Activated effector memory CD4-positive, alpha-beta T cell treated with anti-CD3 and anti-CD28 coated beads, Interleukin-2, amount 50 U/mL, for 16 hours (primary cell): Measurements from ENCODE around the gene KRT23.

Experiments used
- DNase-seq: peaks from one replicate; pipeline ENCODE4 v3.0.0-alpha.2; 2020

Gene KRT23

DNA sequence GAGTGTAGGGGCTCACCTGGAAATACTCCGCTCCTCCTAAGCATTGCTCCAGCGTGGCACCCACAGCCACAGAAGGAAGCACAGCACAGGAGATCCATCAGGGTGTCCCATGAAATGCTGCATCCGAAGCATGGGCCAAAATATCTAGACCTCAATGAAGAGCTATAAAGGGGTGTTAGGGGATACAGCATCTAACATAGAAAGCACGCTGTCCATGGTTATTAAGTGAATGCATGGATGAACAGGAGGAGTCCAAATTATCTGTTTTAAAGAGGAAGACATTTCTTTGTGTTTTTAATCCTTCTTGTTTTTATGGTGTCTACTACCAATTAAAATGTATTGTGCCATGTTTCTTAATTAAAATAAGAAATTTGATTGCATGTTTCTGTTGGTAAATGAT, 30.8 kb downstream of the KRT23 start:
- no peak for DNase-seq

DNA sequence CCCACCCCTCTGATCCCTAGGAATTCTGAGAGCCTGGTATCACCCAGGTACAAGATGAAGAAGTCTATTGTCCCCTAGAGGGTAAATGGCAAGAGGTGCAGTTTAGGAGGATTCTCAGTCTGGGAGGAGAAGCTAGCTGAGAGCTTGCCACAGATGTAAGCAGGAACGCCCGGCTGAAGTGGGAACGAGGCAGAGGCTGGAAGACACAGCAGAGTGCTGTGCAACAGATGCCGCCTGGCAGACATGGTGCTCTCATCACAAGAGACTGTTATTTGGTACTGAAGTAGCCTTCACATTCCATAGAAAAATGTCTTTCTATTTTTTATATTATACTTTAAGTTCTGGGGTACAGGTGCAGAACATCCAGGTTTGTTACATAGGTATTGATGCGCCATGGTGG, 32.1 kb downstream of the KRT23 start:
- no peak for DNase-seq

DNA sequence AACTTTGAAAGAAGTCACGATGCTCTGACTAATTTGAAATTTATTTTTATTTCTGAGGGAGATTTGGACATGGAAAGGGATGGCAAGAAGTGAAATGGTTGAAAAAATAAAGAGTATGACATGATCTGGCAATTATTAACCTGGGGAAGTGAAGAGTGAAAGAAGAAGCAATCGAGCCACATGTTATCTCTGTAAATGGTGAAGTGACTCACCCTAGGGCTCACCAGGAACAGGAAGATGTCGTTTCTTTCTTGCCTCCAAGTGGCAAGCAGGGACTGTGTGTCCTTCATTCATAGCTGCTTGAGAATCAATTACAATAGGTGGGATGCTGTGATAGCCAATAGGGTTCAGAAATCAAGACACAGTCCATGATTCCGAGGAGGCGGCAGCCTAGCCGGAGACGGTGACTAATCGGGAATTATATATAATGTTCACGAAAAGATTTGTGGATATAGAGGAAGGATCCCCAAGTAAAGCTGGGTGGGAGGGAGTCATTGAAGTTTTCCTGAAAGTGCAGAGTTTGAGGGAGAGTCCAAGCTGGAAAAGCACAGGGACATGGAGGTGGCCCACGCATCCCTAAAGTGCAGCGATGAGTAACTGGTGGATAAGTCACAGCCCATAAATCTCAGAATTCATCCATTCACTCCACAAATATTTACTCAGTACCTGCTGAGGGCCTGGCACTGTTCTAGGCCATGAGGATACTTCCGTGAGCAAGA, 34.2 kb downstream of the KRT23 start:
- DNase-seq = no peak

DNA sequence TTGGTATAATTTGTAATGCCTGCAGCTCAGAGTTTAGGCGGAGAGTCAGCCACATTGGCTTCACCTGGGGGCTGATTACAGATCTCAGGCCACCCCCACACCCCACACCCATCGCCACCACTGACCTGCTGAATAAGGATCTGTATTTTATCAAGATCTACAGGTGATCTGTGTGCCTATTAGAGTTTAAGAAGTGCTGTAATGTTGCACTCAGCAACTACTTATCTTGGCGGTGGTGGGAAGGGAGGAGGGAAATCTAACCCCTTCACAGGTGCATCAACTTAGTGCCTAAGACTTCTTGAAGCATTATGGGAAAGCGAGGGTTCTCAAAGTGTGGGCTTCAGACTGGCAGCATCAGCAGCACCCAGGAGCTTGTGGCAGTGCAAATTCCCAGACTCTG, 34.9 kb downstream of the KRT23 start:
- DNase-seq = no peak

DNA sequence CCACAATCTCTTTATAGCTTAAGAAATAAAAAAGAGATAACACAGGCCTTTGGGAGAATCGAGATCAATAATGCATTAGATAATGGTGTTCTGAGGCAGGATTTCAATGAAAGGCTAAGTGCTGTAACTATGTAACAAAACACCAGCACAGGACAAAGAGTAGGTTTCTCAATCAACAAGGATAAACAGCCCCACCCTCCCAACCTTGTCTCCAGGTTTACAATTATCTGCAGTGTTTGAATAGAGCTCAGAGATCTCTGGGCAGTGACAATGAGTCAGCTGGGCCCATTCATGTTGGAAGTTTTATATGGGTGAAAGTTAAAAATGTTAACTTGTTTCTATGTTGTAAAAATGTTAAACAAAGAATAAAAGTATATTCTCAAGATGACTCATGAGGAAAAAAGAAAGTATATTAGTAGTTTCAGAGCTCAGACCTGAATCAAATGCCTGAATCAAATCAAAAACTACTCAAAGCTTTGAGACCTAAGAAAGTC, 35.4 kb downstream of the KRT23 start:
- no peak for DNase-seq

DNA sequence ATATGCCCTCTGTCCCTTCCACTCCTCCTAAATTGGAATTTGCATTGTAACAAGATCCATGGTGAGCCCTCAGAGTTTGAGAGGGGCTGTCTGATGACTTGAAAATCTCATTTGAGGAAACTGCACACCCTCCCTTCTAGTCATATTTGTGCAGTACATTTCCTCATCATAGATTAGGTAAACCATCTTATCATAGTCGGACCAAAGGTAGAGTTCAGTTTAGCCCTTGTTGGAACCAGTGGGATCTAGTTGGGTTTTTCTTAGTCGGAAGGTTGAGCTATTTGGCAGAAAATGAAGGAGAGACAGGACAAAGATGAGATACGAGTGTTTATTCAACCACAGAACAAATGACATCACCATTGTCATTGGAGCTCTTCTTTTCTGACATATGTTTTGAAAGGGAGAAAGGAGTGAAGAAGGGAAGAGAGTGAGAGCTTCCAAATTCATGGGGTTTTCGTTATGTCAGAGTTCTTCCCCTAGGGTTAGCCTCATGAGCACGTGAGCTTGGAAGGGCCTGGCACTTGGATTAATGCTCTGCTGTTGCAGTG, 36.6 kb downstream of the KRT23 start:
- no peak for DNase-seq

DNA sequence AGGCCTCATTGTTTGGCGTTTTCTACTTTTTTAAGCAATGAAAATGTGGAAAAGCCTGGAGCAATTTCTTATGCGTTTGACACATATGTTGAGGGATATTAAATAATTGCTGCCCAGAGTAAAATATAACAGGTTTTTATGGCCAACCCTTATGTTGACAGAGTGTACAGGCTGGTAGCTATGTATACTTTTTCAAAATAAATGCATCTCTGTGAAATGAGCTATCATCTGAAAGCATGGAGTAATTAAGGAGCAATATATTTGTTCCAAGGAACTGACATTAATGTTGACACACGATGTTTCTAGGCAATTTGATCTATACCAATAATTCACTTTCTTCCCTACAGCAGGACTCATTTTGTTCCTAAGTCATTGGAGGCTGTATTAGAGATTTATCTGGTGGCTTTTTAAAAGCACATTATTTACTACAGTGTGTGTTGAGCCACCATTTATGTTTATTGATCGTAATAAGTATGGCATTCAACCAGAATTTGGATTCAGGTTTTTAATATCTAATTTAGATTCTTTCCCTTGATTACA, 40.5 kb downstream of the KRT23 start:
- DNase-seq = no peak

DNA sequence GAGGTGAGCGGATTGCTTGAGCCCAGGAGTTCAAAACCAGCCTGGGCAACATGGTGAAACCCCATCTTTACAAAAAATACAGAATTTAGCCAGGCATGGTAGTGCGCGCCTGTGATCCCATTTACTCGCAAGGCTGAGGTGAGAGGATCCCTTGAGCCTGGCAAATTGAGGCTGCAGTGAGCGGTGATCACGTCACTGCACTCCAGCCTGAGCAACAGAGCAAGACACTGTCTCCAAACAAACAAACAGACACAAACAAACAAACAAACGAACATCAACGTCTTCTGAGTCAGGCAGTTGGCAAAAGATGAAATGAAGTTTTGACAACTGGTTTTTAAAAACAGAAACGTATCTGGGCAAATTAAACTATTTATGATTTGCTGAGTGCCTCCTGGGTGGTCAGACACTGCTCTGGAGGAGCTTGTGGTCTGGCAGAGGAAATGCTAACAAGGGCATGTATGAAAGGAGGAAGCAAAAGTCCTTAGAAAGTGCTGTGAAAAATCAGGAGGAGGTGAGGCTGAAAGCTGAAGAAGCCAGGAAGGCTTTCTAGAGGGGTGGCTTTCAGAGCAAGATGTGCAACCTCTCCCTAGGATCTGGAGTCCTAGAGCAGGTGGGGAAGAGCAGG, 42.2 kb downstream of the KRT23 start:
- DNase-seq = no peak

DNA sequence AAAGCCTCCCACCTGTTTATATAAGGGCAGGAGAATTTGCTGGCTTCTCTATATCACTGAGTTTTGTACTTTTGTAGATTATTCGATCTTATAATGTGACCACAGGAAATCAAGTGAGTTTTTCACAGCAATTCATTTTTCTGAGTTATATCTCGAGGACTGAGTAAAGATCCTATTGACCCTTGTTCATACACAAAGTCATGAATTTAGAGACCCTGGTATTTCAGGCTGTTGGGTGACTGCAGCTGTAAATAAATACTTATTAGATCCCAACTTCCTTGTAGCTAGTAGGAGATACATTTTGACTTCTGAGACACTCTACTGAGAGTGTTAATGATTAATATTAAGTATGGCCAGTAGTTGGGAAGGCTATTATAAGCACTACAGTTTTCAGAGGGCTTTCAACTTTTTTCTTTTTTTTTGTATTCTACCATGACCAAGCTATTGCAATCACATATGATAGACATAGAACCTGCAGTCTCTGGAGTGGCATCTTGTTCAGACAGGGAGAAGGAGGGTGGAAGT, 49.2 kb downstream of the KRT23 start:
- no peak for DNase-seq

DNA sequence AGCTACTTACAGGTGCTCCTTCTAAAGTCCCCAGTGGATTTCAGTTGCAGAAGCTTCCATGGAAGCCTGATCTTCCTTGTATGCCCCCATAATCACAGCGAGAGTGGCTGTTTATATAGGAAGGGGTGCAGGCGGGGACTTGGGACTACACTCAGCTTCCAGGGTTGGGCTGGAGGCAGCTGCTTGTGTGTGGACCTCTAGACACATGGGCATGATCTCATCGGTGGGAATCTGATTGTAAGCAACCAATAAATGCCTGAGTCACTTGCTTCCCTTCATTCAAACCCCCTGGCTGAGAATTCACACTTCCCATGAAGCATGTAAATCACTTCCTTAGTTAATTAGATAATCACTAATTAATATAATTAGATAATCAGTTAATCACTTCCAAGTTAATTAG, 51.4 kb downstream of the KRT23 start:
- no peak for DNase-seq

DNA sequence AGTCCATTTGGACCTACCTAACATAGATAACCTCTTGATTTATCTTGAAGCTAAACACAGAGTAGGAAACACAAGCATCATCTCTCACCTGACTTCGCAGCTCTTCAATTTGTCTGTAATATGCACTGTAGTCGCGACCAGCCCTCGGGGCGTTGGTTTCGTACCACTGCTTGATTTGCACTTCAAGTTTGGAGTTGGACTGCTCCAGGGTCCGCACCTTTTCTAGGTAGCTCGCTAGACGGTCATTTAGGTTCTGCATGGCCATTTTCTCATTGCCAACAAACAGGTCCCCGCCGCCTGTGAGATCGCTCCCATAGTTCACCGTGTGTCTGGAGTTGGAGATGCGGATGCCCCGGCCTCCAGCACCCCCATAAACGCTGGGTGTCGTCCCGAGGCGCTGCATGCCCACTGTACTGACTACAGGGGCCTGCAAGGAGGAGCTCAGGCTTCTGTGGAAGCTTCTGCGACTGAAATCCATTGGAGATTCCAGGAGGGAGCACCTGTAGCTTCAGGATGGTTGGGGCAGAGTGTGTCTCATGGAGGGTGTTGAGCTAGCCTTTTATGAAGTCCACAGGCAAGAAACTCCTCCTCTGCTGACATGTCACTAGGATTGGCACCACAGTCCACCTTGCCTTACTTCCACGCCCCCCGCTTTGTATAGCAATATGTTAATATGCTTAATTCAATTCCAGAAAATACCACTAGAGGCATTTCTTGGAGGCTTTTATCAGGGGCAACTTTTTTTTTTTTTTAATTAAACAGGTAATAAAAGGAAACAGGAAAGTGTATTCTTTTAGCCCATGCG, 52.5 kb downstream of the KRT23 start, which contains the start of gene KRT20:
KRT20 (minus strand) TSS at position 535 of the 805 bp plus-strand sequence; CDS start at position 478, 57 bp downstream.
- no peak for DNase-seq

DNA sequence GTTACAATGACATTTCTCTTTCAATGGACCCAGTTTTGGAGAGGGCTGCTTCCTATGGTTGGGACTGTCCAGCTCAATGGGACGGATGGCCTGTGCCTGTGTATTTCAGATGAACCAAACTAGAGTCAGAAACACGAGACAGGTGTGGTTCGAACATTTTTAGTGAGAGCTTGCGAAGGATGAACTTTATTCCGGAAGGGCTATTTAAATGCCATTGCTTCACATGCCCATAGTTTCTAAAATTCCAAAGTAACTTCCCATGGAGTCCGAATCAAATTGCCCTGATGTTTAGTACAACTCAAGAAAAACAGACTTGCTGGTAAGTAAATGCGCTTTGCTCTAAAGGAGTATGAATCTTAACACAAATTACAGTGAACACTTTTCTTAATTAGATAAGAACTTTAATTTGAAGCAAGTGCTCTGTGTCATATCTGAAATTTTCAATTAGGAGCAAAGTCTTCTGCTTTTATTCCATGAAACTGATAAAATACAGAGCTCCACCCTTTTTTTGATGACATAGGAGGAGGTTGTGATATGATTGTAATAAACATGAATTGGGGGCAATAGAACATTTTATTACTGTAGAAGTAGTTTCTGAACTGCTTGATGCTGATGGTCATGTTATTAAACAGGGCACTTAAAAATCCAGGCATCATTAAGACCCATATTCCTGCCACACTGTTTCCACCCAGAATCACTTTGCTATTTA, 53.7 kb downstream of the KRT23 start:
- no peak for DNase-seq

DNA sequence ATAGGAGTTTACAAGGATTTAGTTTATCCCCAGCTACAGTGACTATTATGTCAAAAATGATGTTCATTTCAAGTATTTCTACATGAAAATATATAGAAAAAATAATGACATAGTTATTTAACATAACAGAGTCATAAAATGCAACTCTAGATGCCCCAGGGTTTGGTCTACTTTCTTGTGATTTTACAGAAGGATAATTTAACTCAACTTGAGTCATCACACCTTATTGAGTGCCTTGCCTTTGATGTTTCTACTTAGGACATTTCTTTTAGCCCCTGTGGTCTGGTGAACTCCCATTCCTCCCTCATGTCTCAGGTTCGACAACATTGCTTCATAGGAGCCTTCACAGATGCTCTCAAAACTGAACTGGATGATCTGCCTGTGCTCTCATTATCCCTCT, 54.4 kb downstream of the KRT23 start:
- no peak for DNase-seq

DNA sequence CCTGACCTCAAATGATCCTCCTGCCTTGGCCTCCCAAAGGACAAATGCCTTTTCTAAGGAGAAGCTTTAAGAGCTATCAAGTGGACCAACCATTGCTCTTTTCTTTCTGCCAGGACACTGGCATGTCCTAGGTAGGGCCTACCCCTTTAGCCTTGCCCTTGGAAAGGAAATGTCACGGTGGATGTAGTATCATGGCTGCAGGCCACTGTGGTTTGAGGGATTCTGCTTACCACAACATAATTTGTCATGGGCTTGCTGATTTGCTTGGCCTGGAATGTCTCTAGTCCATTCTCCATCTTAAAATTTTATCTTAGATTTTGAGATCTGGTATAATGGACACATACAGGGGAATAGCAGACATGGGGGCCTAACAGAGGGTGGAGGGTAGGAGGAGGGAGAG, 58.4 kb downstream of the KRT23 start:
- no peak for DNase-seq

DNA sequence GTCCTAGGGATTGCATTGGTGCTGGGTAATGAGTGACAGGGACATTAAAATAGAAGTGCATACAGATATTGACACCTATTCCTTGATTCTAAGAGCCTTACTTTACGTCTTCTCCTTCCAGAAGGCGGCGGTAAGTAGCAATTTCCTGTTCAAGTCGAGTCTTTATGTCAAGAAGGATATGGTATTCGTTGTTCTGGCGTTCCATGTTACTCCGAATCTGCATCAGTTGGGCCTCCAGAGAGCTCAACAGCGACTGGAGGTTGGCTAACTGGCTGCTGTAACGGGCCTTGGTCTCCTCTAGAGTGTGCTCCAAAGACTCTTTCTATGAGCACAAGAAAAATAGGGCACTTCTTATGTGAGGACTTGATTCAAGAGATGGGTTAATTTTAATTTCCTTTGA, 59.4 kb downstream of the KRT23 start:
- DNase-seq = no peak

DNA sequence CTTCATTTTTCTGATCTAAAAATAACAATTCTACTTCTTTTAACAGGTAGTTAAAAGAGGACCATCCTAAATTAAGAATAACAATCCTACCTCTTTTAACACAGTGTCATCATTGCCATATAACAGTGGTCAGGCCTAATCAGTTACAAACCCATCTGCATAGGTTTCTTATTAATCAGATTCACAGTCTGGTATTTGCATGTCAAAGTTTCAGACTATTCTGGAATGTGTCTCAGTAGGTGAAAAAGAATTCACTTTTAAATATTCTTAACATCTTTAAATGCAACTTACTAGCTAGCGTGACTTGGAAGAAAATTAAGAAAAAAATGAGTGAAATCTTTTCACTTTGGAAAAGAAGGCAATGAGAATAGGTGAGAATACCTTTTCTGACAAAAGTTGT, 63.6 kb downstream of the KRT23 start:
- no peak for DNase-seq

DNA sequence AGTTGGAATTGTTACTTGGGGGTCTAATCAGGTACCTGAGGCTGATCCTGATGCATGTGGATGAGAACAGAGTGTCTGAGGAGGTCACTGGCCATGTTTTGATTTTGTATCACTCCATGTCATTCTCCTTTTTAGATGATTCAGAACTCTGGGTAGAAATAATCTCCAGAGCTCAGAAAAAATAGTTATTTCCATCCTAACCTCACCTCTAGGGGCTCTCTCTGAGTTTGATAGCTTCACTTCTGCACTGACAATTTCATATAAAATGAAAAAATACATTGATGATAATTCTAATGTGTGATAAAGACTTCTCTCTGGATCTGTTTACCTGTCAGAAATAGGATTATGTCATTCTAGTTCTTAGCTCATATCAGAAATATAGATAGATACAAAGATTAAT, 64.2 kb downstream of the KRT23 start:
- DNase-seq = no peak
